Upper lobe of right lung (tissue), 1 donor: ENCODE results near the gene ISCU. TPM values are rescaled to one million over a fixed set of nuclear protein-coding genes. Genes with fewer than 3 reads are reported as not detected.

Experiments used
- ATAC-seq: fragments of 200-7000 bp; cut with Tn5 transposase; one replicate; pipeline ENCODE4 v1.9.1; 2020; ENCODE audit warnings: mild to moderate bottlenecking, moderate library complexity
- DNase-seq: peaks from one replicate; pipeline ENCODE4 v3.0.0-alpha.2; 2020
- H3K27ac ChIP-seq: fragments of 200-600 bp; one replicate; pipeline ENCODE4 v1.8.0; 2022
- H3K27me3 ChIP-seq: fragments of 200-600 bp; one replicate; pipeline ENCODE4 v1.8.0; 2022; ENCODE audit warnings: mild to moderate bottlenecking
- H3K36me3 ChIP-seq: fragments of 200-600 bp; one replicate; pipeline ENCODE4 v1.8.0; 2022
- H3K4me1 ChIP-seq: fragments of 200-600 bp; one replicate; pipeline ENCODE4 v1.8.0; 2022
- H3K4me3 ChIP-seq: fragments of 200-600 bp; one replicate; pipeline ENCODE4 v1.8.0; 2022; ENCODE audit warnings: mild to moderate bottlenecking
- H3K9me3 ChIP-seq: fragments of 200-600 bp; one replicate; pipeline ENCODE4 v1.8.0; 2022
- intact Hi-C: fragments of 100-400 bp; cut with DNase I; formaldehyde crosslinking; loops from one replicate; pipeline ENCODE4 v1.11.0; 2022
- total RNA-seq: library from RNA; stranded (reverse); fragmentation: NEBNext Ultra II Directional; extraction: Animal tissue kit (Norgen Biotek cat#: 25700); gene quantifications from one replicate; pipeline ENCODE4 v1.2.1, GENCODE V29; 2021
- TF ChIP-seq, protein P1 (sequence below): fragments of 200-600 bp; IDR thresholded peaks from one replicate; pipeline ENCODE4 v1.8.0; 2022; ENCODE audit warnings: antibody characterized with exemption
- donor health status: DM: no; HTN: yes; CAD: no; lungs with severe emphysema.

The ISCU gene
- total RNA-seq, 1 donor from 2014 or later, result 138 TPM

DNA sequence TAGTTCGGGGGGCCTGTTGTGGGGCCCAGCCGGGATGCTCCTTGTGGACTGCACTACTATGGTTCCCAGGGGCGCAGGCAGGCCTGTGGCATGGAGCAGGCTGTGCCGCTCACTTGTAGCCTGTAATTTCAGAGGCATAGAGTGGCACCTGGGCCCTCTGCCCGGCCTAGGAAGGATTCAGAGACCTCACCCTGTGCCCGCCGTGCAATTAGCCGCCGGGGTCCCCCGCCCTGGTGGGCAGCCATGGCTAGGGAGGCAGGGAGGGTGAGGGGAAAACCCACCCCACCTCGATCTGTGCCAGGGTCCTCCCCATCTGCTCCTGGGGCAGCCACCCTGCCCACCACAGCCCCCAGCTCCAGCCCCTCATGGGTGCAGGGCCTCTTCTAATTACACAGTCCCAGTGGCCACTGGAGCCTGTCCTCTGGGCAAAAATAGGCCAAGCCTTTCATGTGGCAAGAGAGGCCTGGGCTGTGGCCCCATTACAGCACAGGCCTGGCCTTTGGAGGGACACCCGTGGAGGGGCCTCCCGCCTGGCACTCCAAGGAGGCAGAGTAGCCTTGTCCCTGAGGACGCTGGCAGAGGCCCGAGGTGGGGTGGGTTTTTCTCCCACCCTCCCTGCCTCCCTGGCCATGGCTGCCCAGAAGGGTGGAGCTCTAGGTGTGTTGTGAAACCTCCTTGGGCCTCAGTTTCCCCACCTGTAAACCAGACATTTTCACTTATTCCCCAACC is 40.7 kb downstream of the ISCU start:
- DNase-seq, result no peak

DNA sequence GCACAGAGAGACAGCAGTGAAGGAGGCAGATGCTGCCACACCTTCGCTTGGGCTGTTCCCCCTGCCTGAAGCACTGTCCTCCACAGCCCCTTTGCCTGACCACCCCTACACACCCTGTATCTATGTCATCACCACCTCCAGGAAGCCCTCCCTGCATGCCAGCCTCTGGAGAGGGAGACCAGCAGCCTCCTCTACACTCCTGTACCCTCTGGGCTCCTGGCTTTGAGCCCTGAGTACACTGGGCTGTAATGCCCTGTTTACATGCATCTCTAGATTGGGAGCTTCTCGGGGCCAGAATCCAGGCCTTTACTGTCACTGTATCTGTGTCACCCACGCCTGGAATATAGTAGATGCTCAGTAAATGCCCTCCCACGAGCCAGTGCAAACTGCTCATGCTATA is 41.3 kb downstream of the ISCU start:
- Histone ChIP-seq H3K4me1 (no peaks in the 10 kb centered on the region), H3K36me3 (no peaks in the 10 kb centered on the region), H3K9me3 (no peaks in the 10 kb centered on the region), H3K4me3 (no peak overlapping the region), H3K27me3 (no peaks in the 10 kb centered on the region), H3K27ac (no peak overlapping the region)
- no peak for ATAC-seq
- no peak for DNase-seq
- TF ChIP-seq, protein P1, sequence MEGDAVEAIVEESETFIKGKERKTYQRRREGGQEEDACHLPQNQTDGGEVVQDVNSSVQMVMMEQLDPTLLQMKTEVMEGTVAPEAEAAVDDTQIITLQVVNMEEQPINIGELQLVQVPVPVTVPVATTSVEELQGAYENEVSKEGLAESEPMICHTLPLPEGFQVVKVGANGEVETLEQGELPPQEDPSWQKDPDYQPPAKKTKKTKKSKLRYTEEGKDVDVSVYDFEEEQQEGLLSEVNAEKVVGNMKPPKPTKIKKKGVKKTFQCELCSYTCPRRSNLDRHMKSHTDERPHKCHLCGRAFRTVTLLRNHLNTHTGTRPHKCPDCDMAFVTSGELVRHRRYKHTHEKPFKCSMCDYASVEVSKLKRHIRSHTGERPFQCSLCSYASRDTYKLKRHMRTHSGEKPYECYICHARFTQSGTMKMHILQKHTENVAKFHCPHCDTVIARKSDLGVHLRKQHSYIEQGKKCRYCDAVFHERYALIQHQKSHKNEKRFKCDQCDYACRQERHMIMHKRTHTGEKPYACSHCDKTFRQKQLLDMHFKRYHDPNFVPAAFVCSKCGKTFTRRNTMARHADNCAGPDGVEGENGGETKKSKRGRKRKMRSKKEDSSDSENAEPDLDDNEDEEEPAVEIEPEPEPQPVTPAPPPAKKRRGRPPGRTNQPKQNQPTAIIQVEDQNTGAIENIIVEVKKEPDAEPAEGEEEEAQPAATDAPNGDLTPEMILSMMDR, result no peak
- intact Hi-C loops, result no loop called here

More for the DNA sequence above, 40.7 kb downstream of the ISCU start:
- no peaks in the 10 kb centered on the region for H3K36me3 ChIP-seq
- no peaks in the 10 kb centered on the region for H3K4me1 ChIP-seq
- no peaks in the 10 kb centered on the region for H3K9me3 ChIP-seq
- ATAC-seq, result no peak
- no peak overlapping the region for H3K4me3 ChIP-seq
- intact Hi-C loops, result no loop called here
- TF ChIP-seq, protein P1, result no peak
- H3K27me3 ChIP-seq, result no peaks in the 10 kb centered on the region
- H3K27ac ChIP-seq, result no peak overlapping the region

DNA sequence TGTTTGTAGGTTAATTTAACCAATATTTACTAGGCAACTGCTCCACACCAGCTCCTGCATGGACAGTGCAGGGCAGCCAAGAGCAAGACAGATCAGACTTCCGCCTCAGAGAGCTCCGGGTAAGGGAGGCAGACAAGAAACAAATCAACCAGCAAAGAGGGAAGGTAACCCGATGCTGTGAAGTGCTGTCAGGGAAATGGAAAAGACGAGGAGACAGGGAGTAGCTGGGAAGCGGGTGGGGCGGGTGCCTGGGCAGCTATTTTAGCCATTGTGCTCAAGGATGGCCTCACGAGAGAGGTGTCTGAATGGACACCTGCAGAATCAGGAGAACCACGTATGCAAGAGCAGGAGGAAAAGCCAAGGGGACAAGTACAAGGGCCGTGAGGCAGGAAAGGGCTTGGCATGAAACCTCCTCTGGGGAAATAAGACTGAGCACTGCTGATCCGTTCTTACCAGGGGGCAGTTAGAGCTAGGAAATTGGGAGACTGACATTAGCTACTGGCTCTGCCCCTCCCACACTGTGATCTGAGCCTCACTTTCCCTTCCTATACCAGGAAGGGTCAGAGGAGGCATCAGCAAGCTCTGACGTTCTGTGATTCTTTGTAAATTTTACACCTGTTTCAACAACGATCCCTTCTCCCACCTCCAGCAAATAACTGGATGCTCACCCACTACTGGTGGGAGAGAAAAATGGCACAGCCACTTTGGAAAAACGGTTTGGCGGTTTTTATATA is 42.0 kb downstream of the ISCU start:
- intact Hi-C loops, result no loop called here

DNA sequence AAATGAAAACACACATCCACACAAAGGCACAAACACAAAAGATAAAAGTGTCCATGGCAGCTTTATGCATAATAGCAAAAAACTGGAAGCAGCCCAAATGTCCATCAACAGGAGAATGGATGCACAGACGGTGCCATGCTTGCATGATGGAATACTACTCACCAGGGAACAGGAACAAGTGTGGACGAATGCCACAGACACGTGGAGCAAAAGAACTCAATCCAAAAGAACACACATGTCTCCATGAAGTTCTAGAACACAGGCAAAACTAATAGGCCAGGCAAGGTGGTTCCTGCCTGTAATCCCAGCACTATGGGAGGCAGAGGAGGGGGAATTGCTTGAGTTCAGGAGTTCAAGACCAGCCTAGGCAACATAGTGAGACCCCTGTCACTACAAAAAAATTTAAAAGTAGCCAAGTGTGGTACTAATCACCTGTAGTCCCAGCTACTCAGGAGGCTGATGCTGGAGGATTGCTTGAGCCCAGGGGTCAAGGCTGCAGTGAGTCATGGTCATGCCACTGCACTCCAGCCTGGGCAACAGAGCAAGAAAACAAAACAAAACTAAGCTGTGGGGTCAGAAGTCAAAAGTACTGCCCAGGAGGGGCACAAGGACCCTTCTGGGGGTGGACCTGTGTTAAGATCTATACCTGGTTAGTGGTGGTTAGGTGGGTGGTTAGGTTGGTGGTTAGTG is 42.7 kb downstream of the ISCU start:
- TF ChIP-seq, protein P1, result no peak
- Histone ChIP-seq H3K27ac (no peak overlapping the region), H3K4me1 (no peaks in the 10 kb centered on the region), H3K9me3 (no peaks in the 10 kb centered on the region), H3K36me3 (no peaks in the 10 kb centered on the region), H3K4me3 (no peak overlapping the region), H3K27me3 (no peaks in the 10 kb centered on the region)
- no peak for ATAC-seq
- no peak for DNase-seq
- intact Hi-C loops, result no loop called here

More for the DNA sequence above, 42.0 kb downstream of the ISCU start:
- Histone ChIP-seq H3K9me3 (no peaks in the 10 kb centered on the region), H3K4me1 (no peaks in the 10 kb centered on the region), H3K27me3 (no peaks in the 10 kb centered on the region), H3K36me3 (no peaks in the 10 kb centered on the region), H3K4me3 (no peak overlapping the region), H3K27ac (no peak overlapping the region)
- TF ChIP-seq, protein P1, result no peak
- no peak for DNase-seq
- no peak for ATAC-seq

DNA sequence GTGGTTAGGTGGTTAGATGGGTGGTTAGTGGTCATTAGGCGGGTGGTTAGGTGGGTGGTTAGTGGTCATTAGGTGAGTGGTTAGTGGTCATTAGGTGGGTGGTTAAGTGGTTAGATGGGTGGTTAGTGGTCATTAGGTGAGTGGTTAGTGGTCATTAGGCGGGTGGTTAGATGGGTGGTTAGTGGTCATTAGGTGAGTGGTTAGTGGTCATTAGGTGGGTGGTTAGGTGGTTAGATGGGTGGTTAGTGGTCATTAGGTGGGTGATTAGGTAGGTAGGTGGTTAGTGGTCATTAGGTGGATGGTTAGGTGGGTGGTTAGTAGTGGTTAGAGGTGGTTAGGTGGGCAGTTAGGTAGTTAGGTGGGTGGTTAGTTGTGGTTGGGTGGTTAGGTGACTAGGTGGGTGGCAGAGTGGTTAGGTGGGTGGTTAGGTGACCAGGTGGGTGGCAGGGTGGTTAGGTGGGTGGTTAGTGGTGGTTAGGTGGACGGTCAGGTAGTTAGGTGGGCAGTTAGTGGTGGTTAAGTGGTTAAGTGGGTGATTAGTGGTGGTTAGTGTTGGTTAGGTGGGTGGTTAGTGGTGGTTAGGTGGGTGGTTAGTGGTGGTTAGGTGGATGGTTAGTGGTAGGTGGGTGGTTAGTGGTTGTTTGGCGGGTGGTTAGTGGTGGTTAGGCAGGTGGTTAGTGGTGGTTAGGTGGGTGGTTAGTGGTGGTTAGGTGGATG is 43.5 kb downstream of the ISCU start:
- intact Hi-C loops, result no loop called here
- ATAC-seq (no peak), DNase-seq (no peak)
- Histone ChIP-seq H3K4me1 (no peaks in the 10 kb centered on the region), H3K27me3 (no peaks in the 10 kb centered on the region), H3K4me3 (no peak overlapping the region), H3K27ac (no peak overlapping the region), H3K9me3 (no peaks in the 10 kb centered on the region), H3K36me3 (no peaks in the 10 kb centered on the region)
- TF ChIP-seq, protein P1, result no peak
